Sigmoid colon (tissue), 7 donors: ENCODE measurements around the gene DUSP21. TPM values are rescaled to one million over a fixed set of nuclear protein-coding genes. Genes with fewer than 3 reads are reported as not detected.

Experiments
- DNase-seq: peaks from one replicate; pipeline ENCODE4 v3.0.0-alpha.2; 2019
- H3K27ac ChIP-seq, 4 donors: fragments of 200-600 bp; sonication (generic); one replicate each; pipeline ENCODE4 v1.5.1; 2016 to 2019; ENCODE audit warnings: mild to moderate bottlenecking in 1 of 4
- H3K27me3 ChIP-seq, 3 donors: fragments of 200-600 bp; sonication (generic); one replicate each; pipeline ENCODE4 v1.5.1; 2019; ENCODE audit warnings: mild to moderate bottlenecking in 1 of 3
- H3K36me3 ChIP-seq, 4 donors: fragments of 200-600 bp; sonication (generic); one replicate each; pipeline ENCODE4 v1.5.1; 2016 to 2019
- H3K4me1 ChIP-seq, 4 donors: fragments of 200-600 bp; sonication (generic); one replicate each; pipeline ENCODE4 v1.5.1; 2017 to 2019
- H3K4me3 ChIP-seq, 4 donors: fragments of 200-600 bp; sonication (generic); one replicate each; pipeline ENCODE4 v1.5.1; 2017 to 2019; ENCODE audit warnings: mild to moderate bottlenecking in 2 of 4, moderate library complexity in 1 of 4
- H3K9me3 ChIP-seq, 4 donors: fragments of 200-600 bp in 3 of 4; sonication (generic) in 3 of 4; one replicate each; pipeline versions ENCODE4 v1.5.1 to v1.6.1; 2013 to 2019
- CTCF ChIP-seq, 4 experiments: fragments of 450-650 bp in 3 of 4; fragments of 200-600 bp in 1 of 4; IDR thresholded peaks; one replicate each; pipeline ENCODE4 v1.5.1; 2016 to 2019; ENCODE audit warnings: antibody characterized with exemption in 4 of 4, mild to moderate bottlenecking in 3 of 4, moderate library complexity in 2 of 4
- EP300 ChIP-seq, 4 donors: sonication (generic); formaldehyde crosslinking; IDR thresholded peaks; one replicate each; pipeline ENCODE4 v1.6.1; 2017; ENCODE audit warnings: antibody characterized with exemption in 4 of 4
- POLR2A ChIP-seq, 2 donors: fragments of 450-650 bp; IDR thresholded peaks; one replicate each; pipeline ENCODE4 v1.6.1; 2016; ENCODE audit warnings: antibody characterized with exemption in 2 of 2, mild to moderate bottlenecking in 2 of 2, moderate library complexity in 2 of 2
- POLR2AphosphoS5 ChIP-seq, 4 donors: sonication (generic); formaldehyde crosslinking; IDR thresholded peaks; one replicate each; pipeline ENCODE4 v1.6.1; 2017; ENCODE audit warnings: antibody characterized with exemption in 4 of 4
- WGBS, 2 donors: extraction: QIAGEN DNeasy Blood & Tissue Kit; methylation state at CpG; one replicate each; pipeline ENCODE4 v1.1.7; 2013; 5-methylcytosine and 5-hydroxymethylcytosine counted together
- intact Hi-C: fragments of 100-400 bp; cut with DNase I; formaldehyde crosslinking; loops from one replicate; pipeline ENCODE4 v1.15.1; 2023
- polyA plus RNA-seq, 3 donors: library from polyadenylated mRNA; stranded (reverse); fragments of 200-250 nt; gene quantifications; one replicate each; pipeline ENCODE4 v1.2.3, GENCODE V29; 2013
- total RNA-seq, 4 donors: library from RNA; depleted of rRNA; stranded (reverse); fragments of >200 nt; gene quantifications; one replicate each; pipeline ENCODE4 v1.1.0, GENCODE V29; 2016
- donor health status: healthy with polysubstance abuse.
- donor health status: Bipolar disorder and iron deficiency.
- donor health status: healthy.

The DUSP21 gene
- total and polyA plus RNA-seq, 7 donors, result not detected

GRCh38 chrX:44875185-44875489 lies 31.3 kb downstream of the DUSP21 start:
- no peak for TF ChIP-seq EP300 (IDR thresholded peaks at IDR 0.05)
- TF ChIP-seq CTCF (IDR thresholded peaks at IDR 0.05), result no peak
- no peak for TF ChIP-seq POLR2A (IDR thresholded peaks at IDR 0.05)
- TF ChIP-seq POLR2AphosphoS5 (IDR thresholded peaks at IDR 0.05), result no peak
- intact Hi-C loops, result no loop called here
- 2 to 10% methylated on average over 5 of the region's 5 CpGs for WGBS, 2 donors
- H3K27ac ChIP-seq, result peak overlapping the region; percentile 97 to 100 (median 99)
- no peaks in the 10 kb centered on the region for H3K9me3 ChIP-seq
- no peaks in the 10 kb centered on the region for H3K27me3 ChIP-seq
- no peaks in the 10 kb centered on the region for H3K36me3 ChIP-seq
- peak overlapping the region; percentile 75 to 100 (median 86) for H3K4me3 ChIP-seq
- peaks cover 0 to 46% (median 9%) of the 10 kb centered on the region in 4 donors for H3K4me1 ChIP-seq
- no peak for DNase-seq

DNA sequence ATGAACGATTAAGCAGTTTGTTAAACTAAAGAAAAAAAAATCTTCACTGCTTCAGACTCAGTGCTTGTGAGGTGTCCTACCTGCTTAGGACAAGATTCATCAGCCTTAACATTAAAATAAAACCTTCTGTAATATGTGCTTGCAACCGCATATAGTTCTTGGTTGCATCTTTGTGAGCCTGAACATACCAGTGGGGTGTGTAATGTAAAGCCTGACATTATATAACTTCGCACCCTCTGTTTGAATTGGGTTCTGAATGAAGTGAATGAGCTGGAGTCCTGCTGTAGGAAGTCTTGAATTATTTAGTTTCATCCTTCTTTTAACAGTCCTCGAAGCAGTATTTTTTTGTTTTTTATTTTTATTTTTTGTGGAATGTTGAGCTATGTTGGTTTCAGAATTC lies 32.3 kb downstream of the DUSP21 start:
- Histone ChIP-seq H3K27ac (peak overlapping the region in 1 of 4 donors; percentile 100), H3K36me3 (no peaks in the 10 kb centered on the region), H3K4me3 (peak overlapping the region in 2 of 4 donors; percentile 82 to 100), H3K27me3 (no peaks in the 10 kb centered on the region), H3K4me1 (peaks cover 0 to 41% (median 9%) of the 10 kb centered on the region in 4 donors), H3K9me3 (no peaks in the 10 kb centered on the region)
- 8 to 18% methylated on average over 4 of the region's 4 CpGs for WGBS, 2 donors
- no peak for TF ChIP-seq POLR2AphosphoS5 (IDR thresholded peaks at IDR 0.05)
- TF ChIP-seq CTCF (IDR thresholded peaks at IDR 0.05), result no peak
- TF ChIP-seq POLR2A (IDR thresholded peaks at IDR 0.05), result no peak
- TF ChIP-seq EP300 (IDR thresholded peaks at IDR 0.05), result no peak
- intact Hi-C loops, result no loop called here
- no peak for DNase-seq

DNA sequence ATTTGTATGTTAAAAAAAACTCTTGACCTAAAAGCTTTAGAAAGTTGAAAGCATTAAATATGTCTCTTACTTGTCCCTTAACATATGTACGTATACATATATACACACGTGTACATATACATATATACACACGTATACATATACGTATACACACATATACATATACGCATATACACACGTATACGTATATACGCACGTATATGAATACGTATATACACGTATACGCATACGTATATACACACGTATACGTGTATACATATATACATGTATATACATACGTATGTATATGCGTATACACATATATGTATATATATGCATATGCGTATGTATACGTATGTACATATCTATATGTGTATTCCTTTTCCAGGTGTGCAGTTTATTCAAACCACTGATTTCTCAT lies 32.9 kb downstream of the DUSP21 start:
- Histone ChIP-seq H3K9me3 (no peaks in the 10 kb centered on the region), H3K36me3 (no peaks in the 10 kb centered on the region), H3K27me3 (no peaks in the 10 kb centered on the region), H3K27ac (no peak overlapping the region), H3K4me1 (peaks cover 0 to 38% (median 6%) of the 10 kb centered on the region in 4 donors), H3K4me3 (no peak overlapping the region)
- TF ChIP-seq POLR2A (IDR thresholded peaks at IDR 0.05) (no peak), POLR2AphosphoS5 (IDR thresholded peaks at IDR 0.05) (no peak), EP300 (IDR thresholded peaks at IDR 0.05) (no peak), CTCF (IDR thresholded peaks at IDR 0.05) (no peak)
- WGBS, 2 donors, result 93 to 94% methylated on average over 19 of the region's 19 CpGs
- DNase-seq, result no peak
- intact Hi-C loops, result no loop called here

DNA sequence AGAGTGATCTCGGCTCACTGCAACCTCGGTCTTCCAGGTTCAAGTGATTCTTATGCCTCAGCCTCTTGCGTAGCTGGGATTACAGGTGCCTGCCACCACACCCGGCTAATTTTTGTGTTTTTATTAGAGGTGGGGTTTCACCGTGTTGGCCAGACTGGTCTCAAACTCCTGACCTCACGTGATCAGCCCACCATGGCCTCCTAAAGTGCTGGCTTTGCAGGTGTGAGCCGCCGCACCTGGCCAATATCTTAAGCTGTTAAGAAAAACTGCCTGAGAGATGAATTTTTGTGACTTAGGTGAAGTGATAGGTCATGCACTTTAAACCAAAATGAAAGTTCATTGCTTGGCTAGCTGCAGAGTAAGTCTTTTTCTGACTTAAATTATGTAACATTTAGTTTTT lies 35.0 kb downstream of the DUSP21 start:
- Histone ChIP-seq H3K36me3 (no peaks in the 10 kb centered on the region), H3K9me3 (no peaks in the 10 kb centered on the region), H3K4me3 (no peak overlapping the region), H3K4me1 (peaks cover 0 to 48% (median 9%) of the 10 kb centered on the region in 4 donors), H3K27ac (no peak overlapping the region), H3K27me3 (no peaks in the 10 kb centered on the region)
- 62 to 81% methylated on average over 8 of the region's 8 CpGs for WGBS, 2 donors
- intact Hi-C loops, result no loop called here
- DNase-seq, result no peak
- TF ChIP-seq CTCF (IDR thresholded peaks at IDR 0.05), result no peak

GRCh38 chrX:44881549-44881948 lies 37.7 kb downstream of the DUSP21 start:
- Histone ChIP-seq H3K36me3 (no peaks in the 10 kb centered on the region), H3K27ac (no peak overlapping the region), H3K4me3 (no peak overlapping the region), H3K4me1 (peaks cover 0 to 30% (median 9%) of the 10 kb centered on the region in 4 donors), H3K27me3 (no peaks in the 10 kb centered on the region), H3K9me3 (no peaks in the 10 kb centered on the region)
- intact Hi-C loops, result no loop called here
- 91 to 93% methylated on average over 10 of the region's 10 CpGs for WGBS, 2 donors
- TF ChIP-seq EP300 (IDR thresholded peaks at IDR 0.05) (no peak), CTCF (IDR thresholded peaks at IDR 0.05) (no peak), POLR2A (IDR thresholded peaks at IDR 0.05) (no peak), POLR2AphosphoS5 (IDR thresholded peaks at IDR 0.05) (no peak)
- DNase-seq, result no peak
